Measurements from ENCODE around the gene PTPRJ. TPM values are rescaled to one million over a fixed set of nuclear protein-coding genes. Genes with fewer than 3 reads are reported as not detected.

Gene PTPRJ
- total and polyA plus RNA-seq, 9 of the 15 experiments (the other 6 are each of a cell fraction or from before 2014, with no cell fraction given): 0.56 to 10.7 (median 4.8) TPM

DNA sequence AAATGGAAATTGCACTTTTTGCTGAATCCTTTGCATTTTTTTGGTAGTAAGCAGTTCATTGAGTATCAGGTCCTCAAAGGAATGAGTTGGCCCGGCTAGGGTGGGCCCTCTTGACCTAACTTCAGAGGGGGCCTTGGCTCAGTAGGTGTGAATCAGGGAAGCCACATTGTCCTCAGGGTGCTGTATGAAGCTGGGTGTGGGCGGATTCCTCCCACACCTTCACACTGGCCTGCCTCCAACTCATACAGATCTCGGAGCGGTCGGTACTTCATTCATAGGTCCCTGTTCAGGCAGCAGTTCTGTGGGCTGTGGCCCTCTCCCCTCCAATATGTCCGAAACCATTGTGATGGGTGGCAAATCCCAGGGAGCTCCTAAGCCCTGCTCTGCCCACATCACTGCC, 188.9 kb downstream of the PTPRJ start (continued):
- TF ChIP-seq, protein P1, sequence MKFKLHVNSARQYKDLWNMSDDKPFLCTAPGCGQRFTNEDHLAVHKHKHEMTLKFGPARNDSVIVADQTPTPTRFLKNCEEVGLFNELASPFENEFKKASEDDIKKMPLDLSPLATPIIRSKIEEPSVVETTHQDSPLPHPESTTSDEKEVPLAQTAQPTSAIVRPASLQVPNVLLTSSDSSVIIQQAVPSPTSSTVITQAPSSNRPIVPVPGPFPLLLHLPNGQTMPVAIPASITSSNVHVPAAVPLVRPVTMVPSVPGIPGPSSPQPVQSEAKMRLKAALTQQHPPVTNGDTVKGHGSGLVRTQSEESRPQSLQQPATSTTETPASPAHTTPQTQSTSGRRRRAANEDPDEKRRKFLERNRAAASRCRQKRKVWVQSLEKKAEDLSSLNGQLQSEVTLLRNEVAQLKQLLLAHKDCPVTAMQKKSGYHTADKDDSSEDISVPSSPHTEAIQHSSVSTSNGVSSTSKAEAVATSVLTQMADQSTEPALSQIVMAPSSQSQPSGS (CRISPR knock-in tag; IDR thresholded peaks at IDR 0.05): no peak
- no peak for TF ChIP-seq PTBP1 (IDR thresholded peaks at IDR 0.05; ENCODE audit: low read depth, low read length)

DNA sequence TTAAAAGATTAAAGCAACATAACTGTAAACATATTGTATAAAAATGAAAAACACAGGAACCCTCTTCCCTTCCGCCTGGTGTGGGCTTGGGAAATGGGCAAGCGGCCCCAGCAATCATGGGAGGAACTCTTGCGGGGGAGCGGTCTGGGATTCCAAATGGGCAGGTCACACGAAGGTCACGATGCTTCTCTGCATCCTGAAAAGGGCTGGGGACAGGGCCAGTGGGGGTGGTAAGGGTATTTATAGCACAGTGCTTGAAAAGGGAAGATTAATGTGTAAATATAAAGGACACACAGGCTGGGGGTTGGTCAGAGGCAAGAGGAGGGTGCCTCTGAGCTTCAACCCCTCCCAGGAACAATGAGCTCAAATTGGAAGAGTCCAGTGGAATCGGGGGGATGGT, 189.4 kb downstream of the PTPRJ start:
- Histone ChIP-seq H3K27me3 (ENCODE audit: control insufficient read depth in 2 of 2, insufficient read depth in 2 of 2, low read length in 2 of 2) (no peaks in the 10 kb centered on the region), H3K9me1 (ENCODE audit: control insufficient read depth, insufficient read depth, low read length) (no peaks in the 10 kb centered on the region), H3K4me1 (replicated peaks in 1 of 2; ENCODE audit: control insufficient read depth in 2 of 2, insufficient read depth in 2 of 2, low read length in 2 of 2) (no peaks in the 10 kb centered on the region; a peak in 2 of 5 replicates), H3K36me3 (ENCODE audit: control insufficient read depth, insufficient read depth, low read length) (peaks cover 2% of the 10 kb centered on the region; the same call in 1 of the 3 replicates), H2AFZ (ENCODE audit: low read depth, low read length) (no peak overlapping the region), H3K79me2 (ENCODE audit: control insufficient read depth, insufficient read depth, low read length) (no peaks in the 10 kb centered on the region), H4K20me1 (replicated peaks; ENCODE audit: control insufficient read depth, insufficient read depth, low read length) (no peaks in the 10 kb centered on the region), H3K27ac (ENCODE audit: extremely low read depth, low read depth, low read length) (no peak overlapping the region), H3K9ac (ENCODE audit: insufficient read depth in 1 of 2, low read depth in 2 of 2, low read length in 2 of 2) (no peak overlapping the region), H3K9me3 (replicated peaks; ENCODE audit: control insufficient read depth, insufficient read depth, low read depth, low read length) (no peaks in the 10 kb centered on the region), H3K4me2 (ENCODE audit: insufficient read depth, low read length) (no peak overlapping the region), H3K4me3 (no peak overlapping the region)
- ChIA-PET CTCF (ENCODE audit: low intra/inter-chr PET ratio) (no interaction called here), POLR2A (interaction anchor here (0.5 to 0.7 kb wide), 2 partner anchors 8 to 308 kb away, joined by 3 read pairs; no protein-coding TSS in a partner anchor)
- ATAC-seq: no peak
- BruUV-seq (replicated peaks): no TSS peak
- 16% methylated on average over 7 of the region's 7 CpGs for WGBS (ENCODE audit: insufficient coverage, low coverage, missing lambda C conversion rate)
- peak in 1 of 4 experiments; percentile 5 for DNase-seq (ENCODE audit: extremely low read depth in 1 of 4, low spot score in 3 of 4)
- TF ChIP-seq, protein P2, sequence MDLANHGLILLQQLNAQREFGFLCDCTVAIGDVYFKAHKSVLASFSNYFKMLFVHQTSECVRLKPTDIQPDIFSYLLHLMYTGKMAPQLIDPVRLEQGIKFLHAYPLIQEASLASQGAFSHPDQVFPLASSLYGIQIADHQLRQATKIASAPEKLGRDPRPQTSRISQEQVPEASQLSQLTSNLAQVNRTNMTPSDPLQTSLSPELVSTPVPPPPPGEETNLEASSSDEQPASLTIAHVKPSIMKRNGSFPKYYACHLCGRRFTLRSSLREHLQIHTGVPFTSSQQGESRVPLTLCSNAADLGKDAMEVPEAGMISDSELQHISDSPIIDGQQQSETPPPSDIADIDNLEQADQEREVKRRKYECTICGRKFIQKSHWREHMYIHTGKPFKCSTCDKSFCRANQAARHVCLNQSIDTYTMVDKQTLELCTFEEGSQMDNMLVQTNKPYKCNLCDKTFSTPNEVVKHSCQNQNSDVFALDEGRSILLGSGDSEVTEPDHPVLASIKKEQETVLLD (IDR thresholded peaks at IDR 0.05): no peak
- no peak for TF ChIP-seq HEY1 (CRISPR knock-in tag; IDR thresholded peaks at IDR 0.05; ENCODE audit: borderline replicate concordance)
- TF ChIP-seq GTF2E2 (tag; IDR thresholded peaks at IDR 0.05): no peak
- no peak for TF ChIP-seq PHF8 (IDR thresholded peaks at IDR 0.05; ENCODE audit: borderline replicate concordance, low read length)
- TF ChIP-seq MEF2D (tag; conservative IDR thresholded peaks at IDR 0.05; ENCODE audit: low read depth): 0 out of 2 replicates have a peak, but pooled peaks have one; percentile 42
- no peak for TF ChIP-seq FOXJ2 (tag; IDR thresholded peaks at IDR 0.05)
- in situ Hi-C loops (cut with MboI) (no loop called here), intact Hi-C loops (cut with micrococcal nuclease) (no loop called here)
- no peak for FAIRE-seq

Data from K562 (cell line).